SK-N-SH (cell line): ENCODE data around the gene PEX26. TPM values are rescaled to one million over a fixed set of nuclear protein-coding genes. Genes with fewer than 3 reads are reported as not detected.

Source experiments
- CTCF ChIA-PET: fragments of 300-600, 350-600 bp; formaldehyde crosslinking; extraction: SDS; loops from one replicate; lab custom pipeline; 2021; lab: Yijun Ruan, JAX
- POLR2A ChIA-PET: fragments of 350-600 bp; sonication (Branson Sonifier 250); formaldehyde crosslinking; extraction: SDS; loops from one replicate; lab custom pipeline; 2020; ENCODE audit warnings: antibody characterized with exemption, inconsistent platforms; lab: Yijun Ruan, JAX
- DNase-seq: peaks from one replicate; pipeline ENCODE4 v3.0.0; 2012
- H2AFZ ChIP-seq: fragments of 200-600 bp; sonication (generic); 2 replicates; pipeline ENCODE4 v1.8.1; 2016; ENCODE audit warnings: antibody characterized with exemption, mild to moderate bottlenecking, low read depth
- H3F3A ChIP-seq: fragments of 200-600 bp; sonication (generic); replicated peaks from 2 replicates; pipeline ENCODE3; 2016; ENCODE audit warnings: antibody characterized with exemption, mild to moderate bottlenecking; ENCODE audit not compliant: insufficient read depth
- H3K27ac ChIP-seq, 2 experiments: fragments of 200-500 bp in 1 of 2; fragments of 200-600 bp in 1 of 2; sonication (Bioruptor generic) in 1 of 2; sonication (generic), shearing (Covaris generic) in 1 of 2; 2 replicates each; pipeline versions ENCODE4 v1.5.1 to v1.6.1; 2014 to 2016; ENCODE audit warnings: low read depth in 2 of 2, inconsistent platforms in 1 of 2, low read length in 1 of 2, mild to moderate bottlenecking in 1 of 2, mixed read lengths in 1 of 2
- H3K27me3 ChIP-seq: fragments of 200-600 bp; sonication (generic), shearing (Covaris generic); 2 replicates; pipeline ENCODE4 v1.6.1; 2016; ENCODE audit warnings: mixed run types; ENCODE audit not compliant: insufficient read depth
- H3K36me3 ChIP-seq, 2 experiments: fragments of 200-500 bp in 1 of 2; fragments of 200-600 bp in 1 of 2; sonication (Bioruptor generic) in 1 of 2; sonication (generic) in 1 of 2; replicated peaks in 1 of 2; 2 replicates each; pipeline versions ENCODE3 to v1.5.1; 2014 to 2016; ENCODE audit warnings: low read length in 1 of 2, mild to moderate bottlenecking in 1 of 2; ENCODE audit not compliant: insufficient read depth in 2 of 2, control insufficient read depth in 1 of 2
- H3K4me1 ChIP-seq, 2 experiments: fragments of 200-500 bp in 1 of 2; fragments of 200-600 bp in 1 of 2; sonication (Bioruptor generic) in 1 of 2; sonication (generic), shearing (Covaris generic) in 1 of 2; 2 replicates each; pipeline versions ENCODE4 v1.5.1 to v1.6.1; 2014 to 2016; ENCODE audit warnings: low read depth in 1 of 2, low read length in 1 of 2, mixed run types in 1 of 2; ENCODE audit not compliant: insufficient read depth in 2 of 2, control insufficient read depth in 1 of 2
- H3K4me2 ChIP-seq: fragments of 200-600 bp; sonication (generic), shearing (Covaris generic); 2 replicates; pipeline ENCODE4 v1.6.1; 2017; ENCODE audit warnings: mixed run types
- H3K4me3 ChIP-seq, 2 experiments: fragments of 200-500 bp in 1 of 2; fragments of 200-600 bp in 1 of 2; sonication (Bioruptor generic) in 1 of 2; sonication (generic), shearing (Covaris generic) in 1 of 2; 2 replicates each; pipeline versions ENCODE4 v1.5.1 to v1.8.1; 2014 to 2016; ENCODE audit warnings: low read depth in 2 of 2, inconsistent platforms in 1 of 2, low read length in 1 of 2, mild to moderate bottlenecking in 1 of 2, mixed read lengths in 1 of 2, moderate library complexity in 1 of 2
- H3K79me2 ChIP-seq: fragments of 200-600 bp; sonication (generic); 2 replicates; pipeline ENCODE4 v1.8.1; 2017; ENCODE audit warnings: mild to moderate bottlenecking; ENCODE audit not compliant: insufficient read depth
- H3K9ac ChIP-seq: fragments of 200-600 bp; sonication (generic); 2 replicates; pipeline ENCODE4 v1.6.1; 2017; ENCODE audit warnings: mixed run types
- H3K9me2 ChIP-seq: fragments of 200-600 bp; sonication (generic); 2 replicates; pipeline ENCODE4 v1.6.1; 2017; ENCODE audit warnings: mixed run types
- H3K9me3 ChIP-seq: fragments of 200-600 bp; sonication (generic); 2 replicates; pipeline ENCODE4 v1.6.1; 2017; ENCODE audit warnings: mixed run types, mild to moderate bottlenecking, moderate library complexity
- H4K20me1 ChIP-seq: fragments of 200-600 bp; sonication (generic); 2 replicates; pipeline ENCODE4 v1.6.1; 2017; ENCODE audit warnings: mild to moderate bottlenecking, mixed run types; ENCODE audit not compliant: insufficient read depth
- CHD2 ChIP-seq: fragments of 150-350 bp; IDR thresholded peaks from 2 replicates; pipeline ENCODE4 v1.6.1; 2018; ENCODE audit warnings: low read length; ENCODE audit not compliant: partially characterized antibody
- EZH2phosphoT487 ChIP-seq: fragments of 200-600 bp; sonication (generic); IDR thresholded peaks from 2 replicates; pipeline ENCODE4 v1.6.1; 2017; ENCODE audit warnings: low read depth, mixed run types, mild to moderate bottlenecking, antibody characterized with exemption, moderate library complexity, borderline replicate concordance
- FOSL2 ChIP-seq: IDR thresholded peaks from 2 replicates; pipeline ENCODE4 v1.4.0; 2012; ENCODE audit warnings: low read depth, mild to moderate bottlenecking, moderate library complexity, borderline replicate concordance
- FOXM1 ChIP-seq: IDR thresholded peaks from 2 replicates; pipeline ENCODE4 v1.4.0; 2012; ENCODE audit warnings: low read depth, mild to moderate bottlenecking
- MXI1 ChIP-seq: IDR thresholded peaks from 2 replicates; pipeline ENCODE4 v1.6.1; 2012; ENCODE audit warnings: mild to moderate bottlenecking, low read depth, low read length, improper control_type of control experiment
- NFIC ChIP-seq: IDR thresholded peaks from 2 replicates; pipeline ENCODE4 v1.4.0; 2012; ENCODE audit warnings: borderline replicate concordance
- SMC3 ChIP-seq: IDR thresholded peaks from 2 replicates; pipeline ENCODE4 v1.6.1; 2012; ENCODE audit warnings: low read depth, low read length, improper control_type of control experiment
- TAF1 ChIP-seq: IDR thresholded peaks from 2 replicates; pipeline ENCODE4 v1.6.1; 2012; ENCODE audit warnings: low read depth, mild to moderate bottlenecking, low read length, moderate library complexity, borderline replicate concordance
- TCF12 ChIP-seq: IDR thresholded peaks from 2 replicates; pipeline ENCODE4 v1.4.0; 2012
- YY1 ChIP-seq: IDR thresholded peaks from 2 replicates; pipeline ENCODE4 v1.4.0; 2012; ENCODE audit warnings: low read depth, mild to moderate bottlenecking
- WGBS: methylation state at CpG from one replicate; pipeline ENCODE4 v1.1.6; 2017; ENCODE audit warnings: low lambda C conversion rate; 5-methylcytosine and 5-hydroxymethylcytosine counted together
- polyA plus RNA-seq, 3 experiments: library from polyadenylated mRNA; depleted of rRNA; stranded (reverse); fragments of >200 nt; gene quantifications; 2 replicates each; pipeline ENCODE4 v1.2.3, GENCODE V29; 2012
- TF ChIP-seq, protein P1 (sequence below): IDR thresholded peaks from 2 replicates; pipeline ENCODE4 v1.6.1; 2012; ENCODE audit warnings: mild to moderate bottlenecking, low read depth, low read length, moderate library complexity
- TF ChIP-seq, protein P2 (sequence below): fragments of 150-350 bp; IDR thresholded peaks from 2 replicates; pipeline ENCODE4 v1.6.1; 2016; ENCODE audit warnings: mild to moderate bottlenecking, low read depth, low read length
- TF ChIP-seq, protein P3 (sequence below): fragments of 200-600 bp; sonication (generic); IDR thresholded peaks from 2 replicates; pipeline ENCODE4 v1.6.1; 2017; ENCODE audit warnings: antibody characterized with exemption, mild to moderate bottlenecking, moderate library complexity

The PEX26 gene
- polyA plus RNA-seq, 1 of the 3 experiments (the other 2 are of a cell fraction), result 13.0 TPM

DNA sequence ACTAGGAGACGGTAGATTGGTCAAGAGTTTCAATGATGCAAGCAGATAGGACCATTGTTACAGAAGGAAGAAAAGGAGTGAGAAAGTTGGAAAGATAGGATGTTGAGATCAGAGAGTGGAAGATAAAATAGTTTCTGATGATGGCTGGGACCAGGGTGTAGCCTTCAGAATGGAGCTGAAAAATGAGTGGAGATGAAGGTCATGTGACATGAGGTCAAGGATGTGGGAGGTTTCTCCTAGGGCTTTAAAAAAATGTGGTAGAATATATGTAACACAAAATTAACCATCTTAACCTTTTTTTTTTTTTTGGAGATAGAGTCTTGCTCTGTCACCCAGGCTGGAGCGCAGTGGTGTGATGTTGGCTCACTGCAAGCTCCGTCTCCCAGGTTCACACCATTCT lies 18.3 kb upstream of the PEX26 start (continued):
- TF ChIP-seq FOXM1, result no peak
- no peak for TF ChIP-seq MXI1
- no peak for TF ChIP-seq TCF12
- no peak for TF ChIP-seq SMC3
- TF ChIP-seq NFIC, result no peak

DNA sequence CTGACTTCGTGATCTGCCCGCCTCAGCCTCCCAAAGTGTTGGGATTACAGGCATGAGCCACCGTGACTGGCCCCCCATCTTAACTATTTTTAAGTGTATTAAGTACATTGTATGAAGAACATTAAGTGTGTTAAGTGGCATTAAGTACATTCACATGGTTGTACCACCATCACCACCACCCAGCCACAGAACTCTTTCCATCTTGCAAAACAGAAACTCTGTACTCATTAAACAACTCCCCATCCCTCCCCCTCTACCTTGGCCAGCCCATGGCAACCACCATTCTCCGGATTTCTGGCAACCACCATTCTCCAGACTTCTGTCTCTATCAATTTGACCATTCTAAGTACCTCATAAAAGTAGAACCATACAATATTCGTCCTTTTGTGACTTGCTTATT lies 17.8 kb upstream of the PEX26 start:
- Histone ChIP-seq H3K27ac (no peak overlapping the region), H3K79me2 (no peaks in the 10 kb centered on the region), H3K4me2 (no peak overlapping the region), H3K9ac (no peak overlapping the region), H3F3A (peaks cover 15% of the 10 kb centered on the region), H3K9me2 (no peaks in the 10 kb centered on the region), H3K36me3 (no peaks in the 10 kb centered on the region), H3K4me3 (no peak overlapping the region), H2AFZ (no peak overlapping the region), H3K27me3 (no peaks in the 10 kb centered on the region), H3K9me3 (no peaks in the 10 kb centered on the region), H4K20me1 (no peaks in the 10 kb centered on the region), H3K4me1 (peaks cover 15 to 33% of the 10 kb centered on the region in 2 experiments; a peak in 3 of 4 replicates)
- ChIA-PET POLR2A (no interaction called here), CTCF (interaction anchor here (2.2 kb wide), 1 partner anchor 16 kb away, joined by 10 read pairs; no protein-coding TSS in a partner anchor)
- no peak for DNase-seq
- WGBS, result 84% methylated on average over 5 of the region's 5 CpGs
- TF ChIP-seq NFIC (no peak), YY1 (no peak), FOSL2 (no peak), TCF12 (no peak), CHD2 (no peak), TAF1 (no peak), EZH2phosphoT487 (no peak)
- TF ChIP-seq, protein P1, sequence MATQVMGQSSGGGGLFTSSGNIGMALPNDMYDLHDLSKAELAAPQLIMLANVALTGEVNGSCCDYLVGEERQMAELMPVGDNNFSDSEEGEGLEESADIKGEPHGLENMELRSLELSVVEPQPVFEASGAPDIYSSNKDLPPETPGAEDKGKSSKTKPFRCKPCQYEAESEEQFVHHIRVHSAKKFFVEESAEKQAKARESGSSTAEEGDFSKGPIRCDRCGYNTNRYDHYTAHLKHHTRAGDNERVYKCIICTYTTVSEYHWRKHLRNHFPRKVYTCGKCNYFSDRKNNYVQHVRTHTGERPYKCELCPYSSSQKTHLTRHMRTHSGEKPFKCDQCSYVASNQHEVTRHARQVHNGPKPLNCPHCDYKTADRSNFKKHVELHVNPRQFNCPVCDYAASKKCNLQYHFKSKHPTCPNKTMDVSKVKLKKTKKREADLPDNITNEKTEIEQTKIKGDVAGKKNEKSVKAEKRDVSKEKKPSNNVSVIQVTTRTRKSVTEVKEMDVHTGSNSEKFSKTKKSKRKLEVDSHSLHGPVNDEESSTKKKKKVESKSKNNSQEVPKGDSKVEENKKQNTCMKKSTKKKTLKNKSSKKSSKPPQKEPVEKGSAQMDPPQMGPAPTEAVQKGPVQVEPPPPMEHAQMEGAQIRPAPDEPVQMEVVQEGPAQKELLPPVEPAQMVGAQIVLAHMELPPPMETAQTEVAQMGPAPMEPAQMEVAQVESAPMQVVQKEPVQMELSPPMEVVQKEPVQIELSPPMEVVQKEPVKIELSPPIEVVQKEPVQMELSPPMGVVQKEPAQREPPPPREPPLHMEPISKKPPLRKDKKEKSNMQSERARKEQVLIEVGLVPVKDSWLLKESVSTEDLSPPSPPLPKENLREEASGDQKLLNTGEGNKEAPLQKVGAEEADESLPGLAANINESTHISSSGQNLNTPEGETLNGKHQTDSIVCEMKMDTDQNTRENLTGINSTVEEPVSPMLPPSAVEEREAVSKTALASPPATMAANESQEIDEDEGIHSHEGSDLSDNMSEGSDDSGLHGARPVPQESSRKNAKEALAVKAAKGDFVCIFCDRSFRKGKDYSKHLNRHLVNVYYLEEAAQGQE, result no peak
- TF ChIP-seq, protein P2, sequence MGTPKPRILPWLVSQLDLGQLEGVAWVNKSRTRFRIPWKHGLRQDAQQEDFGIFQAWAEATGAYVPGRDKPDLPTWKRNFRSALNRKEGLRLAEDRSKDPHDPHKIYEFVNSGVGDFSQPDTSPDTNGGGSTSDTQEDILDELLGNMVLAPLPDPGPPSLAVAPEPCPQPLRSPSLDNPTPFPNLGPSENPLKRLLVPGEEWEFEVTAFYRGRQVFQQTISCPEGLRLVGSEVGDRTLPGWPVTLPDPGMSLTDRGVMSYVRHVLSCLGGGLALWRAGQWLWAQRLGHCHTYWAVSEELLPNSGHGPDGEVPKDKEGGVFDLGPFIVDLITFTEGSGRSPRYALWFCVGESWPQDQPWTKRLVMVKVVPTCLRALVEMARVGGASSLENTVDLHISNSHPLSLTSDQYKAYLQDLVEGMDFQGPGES, result no peak
- TF ChIP-seq, protein P3, sequence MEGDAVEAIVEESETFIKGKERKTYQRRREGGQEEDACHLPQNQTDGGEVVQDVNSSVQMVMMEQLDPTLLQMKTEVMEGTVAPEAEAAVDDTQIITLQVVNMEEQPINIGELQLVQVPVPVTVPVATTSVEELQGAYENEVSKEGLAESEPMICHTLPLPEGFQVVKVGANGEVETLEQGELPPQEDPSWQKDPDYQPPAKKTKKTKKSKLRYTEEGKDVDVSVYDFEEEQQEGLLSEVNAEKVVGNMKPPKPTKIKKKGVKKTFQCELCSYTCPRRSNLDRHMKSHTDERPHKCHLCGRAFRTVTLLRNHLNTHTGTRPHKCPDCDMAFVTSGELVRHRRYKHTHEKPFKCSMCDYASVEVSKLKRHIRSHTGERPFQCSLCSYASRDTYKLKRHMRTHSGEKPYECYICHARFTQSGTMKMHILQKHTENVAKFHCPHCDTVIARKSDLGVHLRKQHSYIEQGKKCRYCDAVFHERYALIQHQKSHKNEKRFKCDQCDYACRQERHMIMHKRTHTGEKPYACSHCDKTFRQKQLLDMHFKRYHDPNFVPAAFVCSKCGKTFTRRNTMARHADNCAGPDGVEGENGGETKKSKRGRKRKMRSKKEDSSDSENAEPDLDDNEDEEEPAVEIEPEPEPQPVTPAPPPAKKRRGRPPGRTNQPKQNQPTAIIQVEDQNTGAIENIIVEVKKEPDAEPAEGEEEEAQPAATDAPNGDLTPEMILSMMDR, result no peak
